H1 (cell line): ENCODE results near the gene NT5DC3. TPM values are rescaled to one million over a fixed set of nuclear protein-coding genes. Genes with fewer than 3 reads are reported as not detected.
"Not testable (repeated sequence)": the region's sequence is repeated elsewhere in the genome, so short reads cannot be mapped to it uniquely, and the experiment has no call there.

ENCODE experiments used
- CTCF ChIA-PET: fragments of 300-600 bp; sonication (Branson Sonifier 250); formaldehyde crosslinking; loops from one replicate; lab custom pipeline; 2021; ENCODE audit not compliant: partially characterized antibody; lab: Charles Lee
- POLR2A ChIA-PET: fragments of 300-600 bp; sonication (Branson Sonifier 250); formaldehyde crosslinking; loops from one replicate; lab custom pipeline; 2021; ENCODE audit warnings: inconsistent platforms; ENCODE audit not compliant: partially characterized antibody; lab: Charles Lee
- DNase-seq, 2 experiments: peaks; one replicate each; pipeline versions ENCODE4 v3.0.0 to v3.0.0-alpha.2; 2010 to 2022; ENCODE audit warnings: low spot score in 2 of 2, low read depth in 1 of 2, mixed read lengths in 1 of 2
- FAIRE-seq: peaks from 2 replicates; lab custom pipeline; 2011; peaks lifted over from hg19 to GRCh38; lab: Jason Lieb, UNC
- H2AFZ ChIP-seq: 2 replicates; pipeline ENCODE4 v1.8.1; 2012; ENCODE audit warnings: low read length, inconsistent platforms
- H2AK5ac ChIP-seq: 2 replicates; pipeline ENCODE4 v1.6.1; 2013; ENCODE audit warnings: low read depth, low read length
- H2BK120ac ChIP-seq: replicated peaks from 2 replicates; pipeline ENCODE3; 2013; ENCODE audit warnings: low read depth, low read length, inconsistent platforms
- H2BK12ac ChIP-seq: 2 replicates; pipeline ENCODE4 v1.6.1; 2013; ENCODE audit warnings: low read depth, low read length
- H2BK15ac ChIP-seq: 2 replicates; pipeline ENCODE4 v1.6.1; 2013; ENCODE audit warnings: low read length
- H2BK20ac ChIP-seq: 2 replicates; pipeline ENCODE4 v1.6.1; 2013; ENCODE audit warnings: low read length
- H2BK5ac ChIP-seq: 2 replicates; pipeline ENCODE4 v1.6.1; 2013; ENCODE audit warnings: low read depth, low read length
- H3K14ac ChIP-seq: 2 replicates; pipeline ENCODE4 v1.6.1; 2013; ENCODE audit warnings: inconsistent platforms; ENCODE audit not compliant: insufficient read length
- H3K18ac ChIP-seq: 2 replicates; pipeline ENCODE4 v1.6.1; 2013; ENCODE audit warnings: low read length; ENCODE audit errors: extremely low read depth
- H3K23ac ChIP-seq: 2 replicates; pipeline ENCODE4 v1.6.1; 2013; ENCODE audit warnings: inconsistent platforms; ENCODE audit not compliant: insufficient read length
- H3K23me2 ChIP-seq: 2 replicates; pipeline ENCODE4 v1.6.1; 2013; ENCODE audit warnings: low read depth, low read length
- H3K27ac ChIP-seq: 2 replicates; pipeline ENCODE4 v1.6.1; 2011; ENCODE audit warnings: low read depth, low read length, inconsistent platforms
- H3K27me3 ChIP-seq, 4 experiments: replicated peaks in 1 of 4; 1 replicate in 1 of 4; 2 replicates in 3 of 4; pipeline versions ENCODE4 v1.6.1 to v1.8.1; 2011 to 2013; ENCODE audit warnings: low read length in 3 of 4, mild to moderate bottlenecking in 3 of 4, inconsistent platforms in 2 of 4, mixed read lengths in 2 of 4, moderate library complexity in 1 of 4; ENCODE audit not compliant: control insufficient read depth in 3 of 4, insufficient read depth in 3 of 4; ENCODE audit errors: extremely low read depth in 1 of 4
- H3K36me3 ChIP-seq, 4 experiments: 2 replicates each; pipeline versions ENCODE4 v1.6.1 to v1.8.1; 2011 to 2013; ENCODE audit warnings: mild to moderate bottlenecking in 4 of 4, low read length in 3 of 4, moderate library complexity in 2 of 4, control low read depth in 1 of 4, inconsistent platforms in 1 of 4; ENCODE audit not compliant: insufficient read depth in 4 of 4, control insufficient read depth in 2 of 4
- H3K4ac ChIP-seq: replicated peaks from 2 replicates; pipeline ENCODE3; 2013; ENCODE audit warnings: low read length, low read depth, mixed read lengths, inconsistent platforms; ENCODE audit not compliant: insufficient read length
- H3K4me1 ChIP-seq, 4 experiments: replicated peaks in 1 of 4; 1 replicate in 1 of 4; 2 replicates in 3 of 4; pipeline versions ENCODE4 v1.6.1 to v1.8.1; 2011 to 2013; ENCODE audit warnings: low read length in 3 of 4, inconsistent platforms in 2 of 4, mixed read lengths in 1 of 4; ENCODE audit not compliant: insufficient read depth in 4 of 4, control insufficient read depth in 3 of 4
- H3K4me2 ChIP-seq, 2 experiments: 2 replicates each; pipeline versions ENCODE4 v1.6.1 to v1.8.1; 2011 to 2013; ENCODE audit warnings: low read depth in 2 of 2, low read length in 2 of 2, control low read depth in 1 of 2, inconsistent platforms in 1 of 2, mild to moderate bottlenecking in 1 of 2; ENCODE audit not compliant: insufficient read depth in 1 of 2
- H3K4me3 ChIP-seq, 4 experiments: fragments of 200-600, 300-600 bp in 1 of 4; sonication (generic), shearing (Covaris generic), sonication (Bioruptor Twin) in 1 of 4; 2 replicates each; pipeline versions ENCODE4 v1.5.1 to v1.8.1; 2011 to 2016; ENCODE audit warnings: low read length in 4 of 4, low read depth in 3 of 4, control low read depth in 2 of 4, inconsistent platforms in 2 of 4, mild to moderate bottlenecking in 2 of 4, mixed read lengths in 1 of 4, moderate library complexity in 1 of 4; ENCODE audit not compliant: insufficient read depth in 2 of 4; ENCODE audit errors: extremely low read depth in 1 of 4
- H3K56ac ChIP-seq: replicated peaks from 2 replicates; pipeline ENCODE3; 2013; ENCODE audit warnings: low read depth, mild to moderate bottlenecking, mixed read lengths, low read length, inconsistent platforms; ENCODE audit not compliant: insufficient read length
- H3K79me1 ChIP-seq: 2 replicates; pipeline ENCODE4 v1.6.1; 2013; ENCODE audit warnings: low read depth, low read length, control low read depth
- H3K79me2 ChIP-seq, 2 experiments: 2 replicates each; pipeline versions ENCODE4 v1.6.1 to v1.8.1; 2012 to 2013; ENCODE audit warnings: low read length in 2 of 2, mild to moderate bottlenecking in 2 of 2, inconsistent platforms in 1 of 2; ENCODE audit not compliant: insufficient read depth in 2 of 2, control insufficient read depth in 1 of 2
- H3K9ac ChIP-seq, 4 experiments: replicated peaks in 1 of 4; 1 replicate in 1 of 4; 2 replicates in 3 of 4; pipeline versions ENCODE4 v1.6.1 to v1.8.1; 2011 to 2013; ENCODE audit warnings: low read depth in 3 of 4, low read length in 3 of 4, control low read depth in 2 of 4, mild to moderate bottlenecking in 2 of 4, moderate library complexity in 2 of 4, inconsistent platforms in 1 of 4; ENCODE audit errors: extremely low read depth in 1 of 4
- H3K9me3 ChIP-seq, 2 experiments: 2 replicates each; pipeline versions ENCODE4 v1.6.1 to v1.8.1; 2012 to 2013; ENCODE audit warnings: mild to moderate bottlenecking in 2 of 2, moderate library complexity in 2 of 2, control low read depth in 1 of 2, inconsistent platforms in 1 of 2, low read depth in 1 of 2, low read length in 1 of 2, mixed read lengths in 1 of 2; ENCODE audit not compliant: insufficient read depth in 2 of 2
- H4K20me1 ChIP-seq, 2 experiments: replicated peaks in 1 of 2; 2 replicates each; pipeline versions ENCODE3 to v1.8.1; 2011 to 2013; ENCODE audit warnings: inconsistent platforms in 2 of 2, low read length in 2 of 2, mild to moderate bottlenecking in 1 of 2; ENCODE audit not compliant: insufficient read depth in 2 of 2, control insufficient read depth in 1 of 2
- H4K5ac ChIP-seq: 2 replicates; pipeline ENCODE4 v1.6.1; 2013; ENCODE audit warnings: low read length, low read depth, mixed read lengths, inconsistent platforms; ENCODE audit not compliant: insufficient read length
- H4K8ac ChIP-seq: 2 replicates; pipeline ENCODE4 v1.8.0; 2013; ENCODE audit warnings: mild to moderate bottlenecking, moderate library complexity, low read length, inconsistent platforms; ENCODE audit not compliant: insufficient read depth; ENCODE audit errors: extremely low read depth
- H4K91ac ChIP-seq: replicated peaks from 2 replicates; pipeline ENCODE3; 2013; ENCODE audit warnings: low read length, mixed read lengths, inconsistent platforms; ENCODE audit not compliant: insufficient read length
- WGBS, 2 experiments: shearing (Covaris generic) in 1 of 2; methylation state at CpG; one replicate each; pipeline versions ENCODE4 v1.1.6 to v1.1.7; 2013 to 2015; ENCODE audit warnings: low lambda C conversion rate in 2 of 2, mixed read lengths in 2 of 2, inconsistent platforms in 1 of 2, low coverage in 1 of 2, missing lambda C conversion rate in 1 of 2; ENCODE audit not compliant: insufficient replicate concordance in 2 of 2, insufficient coverage in 1 of 2, insufficient read length in 1 of 2; ENCODE audit errors: extremely low coverage in 1 of 2, missing lambda C conversion rate in 1 of 2; 5-methylcytosine and 5-hydroxymethylcytosine counted together
- polyA plus RNA-seq, 7 experiments: library from polyadenylated mRNA; depleted of rRNA in 3 of 7; stranded (reverse) in 5 of 7; unstranded in 2 of 7; fragments of >200 nt in 5 of 7; fragments of 200-250 nt in 2 of 7; gene quantifications; 1 replicate in 5 of 7; 2 replicates in 1 of 7; 4 replicates in 1 of 7; pipeline versions ENCODE4 v1.2.1 to v1.2.3, GENCODE V29; 2011 to 2013; ENCODE audit warnings: missing spikeins in 2 of 7, mixed read lengths in 2 of 7
- total RNA-seq: library from RNA; stranded (reverse); fragmentation: NEBNext Ultra II Directional; extraction: Animal tissue kit (Norgen Biotek cat#: 25700); gene quantifications from 2 replicates; pipeline ENCODE4 v1.2.1, GENCODE V29; 2021

NT5DC3 gene
- total and polyA plus RNA-seq, 2 of the 8 experiments (the other 6 are each of a cell fraction or from before 2014, with no cell fraction given) = 5.4 to 14.8 TPM

DNA sequence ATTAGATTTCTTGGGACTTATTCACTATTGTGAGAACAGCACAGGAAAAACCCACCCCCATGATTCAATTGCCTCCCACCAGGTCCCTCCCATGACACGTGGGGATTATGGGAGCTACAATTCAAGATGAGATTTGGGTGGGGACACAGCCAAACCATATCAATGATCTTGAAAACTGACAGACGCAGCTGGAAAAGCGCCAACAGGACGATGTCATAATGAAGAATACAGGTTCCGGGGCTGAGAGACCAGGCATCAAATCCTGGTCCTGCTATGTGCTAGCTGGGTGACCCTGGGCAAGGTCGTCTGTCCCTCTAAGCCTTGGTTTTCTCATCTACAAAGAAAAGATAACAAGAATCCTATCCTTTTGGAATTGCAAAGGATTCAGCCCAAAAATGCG lies 31.4 kb downstream of the NT5DC3 start:
- H2BK15ac ChIP-seq, H2BK120ac ChIP-seq, FAIRE-seq, H4K8ac ChIP-seq, DNase-seq, H2BK5ac ChIP-seq, H2BK20ac ChIP-seq, H4K91ac ChIP-seq, H3K36me3 ChIP-seq, H3K4me1 ChIP-seq, H3K79me2 ChIP-seq, H2AFZ ChIP-seq, H3K4ac ChIP-seq, H3K23ac ChIP-seq, H3K18ac ChIP-seq, H3K56ac ChIP-seq, H3K9ac ChIP-seq, POLR2A ChIA-PET, H4K5ac ChIP-seq, H4K20me1 ChIP-seq, H3K79me1 ChIP-seq, H3K4me3 ChIP-seq, H3K9me3 ChIP-seq, H3K14ac ChIP-seq, H3K27me3 ChIP-seq, H3K27ac ChIP-seq, H2BK12ac ChIP-seq, H3K23me2 ChIP-seq, H3K4me2 ChIP-seq, H2AK5ac ChIP-seq: not testable (repeated sequence)
- CTCF ChIA-PET = interaction anchor here (0.6 to 1.7 kb wide), 2 partner anchors 24 to 178 kb away, joined by 4 to 6 read pairs; no protein-coding TSS in a partner anchor
- WGBS, 2 experiments = 76% methylated on average over 6 of the region's 7 CpGs; no CpG with 5 or more reads in 1 of the 2 experiments
